Activated T-helper 1 cell treated with anti-CD3 and anti-CD28 coated beads, Interleukin-12 subunit alpha, Interleukin-12 subunit beta, Interleukin-2, Interleukin-4 antibody, amounts not matched to agents 30 ng/mL and 10 ng/mL and 1 ng/mL, durations not matched to agents 14 hours and 24 hours and 36 hours (primary cell): ENCODE data around the gene CMPK2. TPM values are rescaled to one million over a fixed set of nuclear protein-coding genes. Genes with fewer than 3 reads are reported as not detected.
A peak's percentile ranks its signal among the peaks of the same experiment; 100 is the strongest.

ENCODE experiments used
- DNase-seq: peaks from one replicate; pipeline ENCODE4 v3.0.0; 2021; ENCODE audit warnings: low spot score
- H3K27ac Mint-ChIP-seq: one replicate; pipeline ENCODE4 v1.8.0; 2021; ENCODE audit warnings: mild to moderate bottlenecking, mixed read lengths
- H3K27me3 Mint-ChIP-seq: one replicate; pipeline ENCODE4 v1.8.0; 2022; ENCODE audit warnings: mild to moderate bottlenecking, moderate library complexity, mixed read lengths; ENCODE audit not compliant: insufficient read depth
- H3K36me3 Mint-ChIP-seq: one replicate; pipeline ENCODE4 v1.8.0; 2021; ENCODE audit warnings: low read depth, mixed read lengths
- H3K4me1 Mint-ChIP-seq: one replicate; pipeline ENCODE4 v1.8.0; 2021; ENCODE audit warnings: low read depth, mixed read lengths
- H3K4me3 Mint-ChIP-seq: one replicate; pipeline ENCODE4 v1.8.0; 2021; ENCODE audit warnings: mild to moderate bottlenecking, moderate library complexity, mixed read lengths
- H3K9me3 Mint-ChIP-seq: one replicate; pipeline ENCODE4 v1.8.0; 2021; ENCODE audit warnings: mixed read lengths
- intact Hi-C: fragments of 100-400 bp; cut with micrococcal nuclease; formaldehyde crosslinking; loops from one replicate; pipeline ENCODE4 v1.15.1; 2024
- total RNA-seq: library from RNA; stranded (reverse); gene quantifications from 2 replicates; pipeline ENCODE4 v1.2.3, GENCODE V29; 2022

Gene CMPK2
- total RNA-seq, 1 donor from 2014 or later, result 4.1 TPM

- peaks cover 57% of the 10 kb centered on the region for H3K36me3 Mint-ChIP-seq
Observed at GRCh38 chr2:6896930-6897759, 31.4 kb upstream of the CMPK2 start.

GRCh38 chr2:6893876-6894482, 28.3 kb upstream of the CMPK2 start:
- Mint-ChIP-seq H3K4me1 (peaks cover 9% of the 10 kb centered on the region), H3K4me3 (no peak overlapping the region), H3K27me3 (no peaks in the 10 kb centered on the region)

More at GRCh38 chr2:6896930-6897759, 31.4 kb upstream of the CMPK2 start:
- Mint-ChIP-seq H3K4me1 (peaks cover 9% of the 10 kb centered on the region), H3K9me3 (peaks cover 8% of the 10 kb centered on the region), H3K27ac (peak overlapping the region; percentile 53), H3K4me3 (no peak overlapping the region), H3K27me3 (no peaks in the 10 kb centered on the region)
- no peak for DNase-seq
- intact Hi-C loops, result loop anchor here (1.0 kb wide), 6 partner anchors 12 to 187 kb away; partner anchors contain the start of genes RNF144A and RSAD2

GRCh38 chr2:6888724-6889123, 23.0 kb upstream of the CMPK2 start:
- Mint-ChIP-seq H3K4me1 (peaks cover 6% of the 10 kb centered on the region), H3K9me3 (no peaks in the 10 kb centered on the region), H3K27me3 (no peaks in the 10 kb centered on the region), H3K4me3 (no peak overlapping the region), H3K27ac (no peak overlapping the region), H3K36me3 (peaks cover 48% of the 10 kb centered on the region)
- intact Hi-C loops, result no loop called here
- no peak for DNase-seq

More at GRCh38 chr2:6893876-6894482, 28.3 kb upstream of the CMPK2 start:
- DNase-seq, result no peak
- intact Hi-C loops, result no loop called here
- Mint-ChIP-seq H3K9me3 (no peaks in the 10 kb centered on the region), H3K36me3 (peaks cover 41% of the 10 kb centered on the region), H3K27ac (peak overlapping the region; percentile 20)

DNA sequence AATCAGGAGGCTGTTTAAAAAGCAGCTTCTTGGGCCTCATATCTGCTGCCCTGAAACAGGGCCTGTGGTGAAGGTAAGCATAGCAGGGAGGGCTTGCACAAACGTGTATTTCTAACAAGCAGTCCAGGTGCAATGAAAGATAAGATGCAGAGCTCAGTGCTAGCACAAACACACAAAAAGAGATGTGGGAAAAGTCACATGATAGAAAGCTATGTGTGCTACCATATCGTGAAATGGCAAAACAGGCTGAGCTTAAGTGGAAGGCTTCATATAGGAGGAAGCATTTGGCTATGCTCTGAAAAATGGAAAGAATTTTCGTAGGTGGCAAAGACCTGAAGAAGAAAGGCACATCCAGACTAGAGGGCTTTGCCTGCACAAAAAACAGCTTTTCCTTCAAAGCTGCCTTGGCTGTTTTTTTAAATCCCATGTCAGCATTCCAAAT, 22.1 kb upstream of the CMPK2 start:
- Mint-ChIP-seq H3K27me3 (no peaks in the 10 kb centered on the region), H3K27ac (no peak overlapping the region), H3K36me3 (peaks cover 45% of the 10 kb centered on the region), H3K4me3 (no peak overlapping the region), H3K4me1 (peaks cover 6% of the 10 kb centered on the region), H3K9me3 (no peaks in the 10 kb centered on the region)
- no peak for DNase-seq
- intact Hi-C loops, result no loop called here

GRCh38 chr2:6885968-6886367, 20.3 kb upstream of the CMPK2 start:
- Mint-ChIP-seq H3K4me3 (no peak overlapping the region), H3K4me1 (peaks cover 24% of the 10 kb centered on the region), H3K9me3 (no peaks in the 10 kb centered on the region), H3K27me3 (no peaks in the 10 kb centered on the region), H3K27ac (no peak overlapping the region), H3K36me3 (peaks cover 47% of the 10 kb centered on the region)
- DNase-seq, result no peak
- intact Hi-C loops, result no loop called here

GRCh38 chr2:6885551-6885950, 19.8 kb upstream of the CMPK2 start:
- Mint-ChIP-seq H3K36me3 (peaks cover 47% of the 10 kb centered on the region), H3K9me3 (no peaks in the 10 kb centered on the region), H3K27ac (no peak overlapping the region), H3K27me3 (no peaks in the 10 kb centered on the region), H3K4me3 (no peak overlapping the region), H3K4me1 (peaks cover 28% of the 10 kb centered on the region)
- intact Hi-C loops, result no loop called here
- DNase-seq, result no peak

- DNase-seq, result no peak
- no peaks in the 10 kb centered on the region for H3K27me3 Mint-ChIP-seq
- H3K4me1 Mint-ChIP-seq, result peaks cover 46% of the 10 kb centered on the region
- peaks cover 35% of the 10 kb centered on the region for H3K36me3 Mint-ChIP-seq
- H3K27ac Mint-ChIP-seq, result no peak overlapping the region
- H3K9me3 Mint-ChIP-seq, result no peaks in the 10 kb centered on the region
- intact Hi-C loops, result no loop called here
- no peak overlapping the region for H3K4me3 Mint-ChIP-seq
Observed at GRCh38 chr2:6883448-6884122, 17.9 kb upstream of the CMPK2 start.

- intact Hi-C loops, result no loop called here
- Mint-ChIP-seq H3K4me1 (peaks cover 65% of the 10 kb centered on the region), H3K9me3 (no peaks in the 10 kb centered on the region), H3K36me3 (peaks cover 26% of the 10 kb centered on the region), H3K27ac (no peak overlapping the region), H3K27me3 (no peaks in the 10 kb centered on the region), H3K4me3 (peak overlapping the region; percentile 82)
- DNase-seq, result no peak
Observed at GRCh38 chr2:6881516-6881915, 15.8 kb upstream of the CMPK2 start.

GRCh38 chr2:6881046-6881445, 15.3 kb upstream of the CMPK2 start:
- peak overlapping the region; percentile 72 for H3K27ac Mint-ChIP-seq
- peaks cover 70% of the 10 kb centered on the region for H3K4me1 Mint-ChIP-seq

DNA sequence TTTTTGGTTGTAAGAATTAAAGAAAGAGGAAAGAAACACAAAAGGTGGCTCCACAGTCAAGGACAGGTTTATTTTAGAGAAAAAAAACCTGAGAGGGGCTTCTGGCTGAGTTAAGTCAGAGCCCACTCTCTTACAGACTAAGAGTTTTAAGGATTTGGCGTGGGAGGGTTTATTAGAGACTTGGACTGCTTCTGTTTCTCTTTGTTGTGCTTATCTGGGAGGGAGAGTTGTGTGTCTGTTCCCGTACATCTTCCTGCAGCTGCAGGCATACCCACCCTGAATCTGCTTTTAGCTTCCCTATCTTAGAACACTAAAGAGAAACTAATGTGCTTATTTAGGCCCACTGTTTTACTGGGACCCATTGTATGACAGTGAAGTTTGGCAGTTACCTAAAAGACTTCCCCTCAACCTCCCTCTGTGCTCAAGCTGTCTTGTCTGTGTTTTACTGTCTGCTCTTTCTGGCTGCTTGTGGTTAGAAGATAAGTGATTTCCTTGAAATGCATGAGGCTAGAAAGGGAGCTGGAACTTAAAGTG, 14.6 kb upstream of the CMPK2 start:
- DNase-seq, result peak; percentile 17
- intact Hi-C loops, result no loop called here
- H3K27me3 Mint-ChIP-seq, result no peaks in the 10 kb centered on the region
- peak overlapping the region; percentile 89 for H3K27ac Mint-ChIP-seq
- H3K4me3 Mint-ChIP-seq, result peak overlapping the region; percentile 85
- H3K4me1 Mint-ChIP-seq, result peaks cover 77% of the 10 kb centered on the region
- H3K36me3 Mint-ChIP-seq, result peaks cover 20% of the 10 kb centered on the region
- peaks cover 5% of the 10 kb centered on the region for H3K9me3 Mint-ChIP-seq

More at GRCh38 chr2:6881046-6881445, 15.3 kb upstream of the CMPK2 start:
- Mint-ChIP-seq H3K4me3 (peak overlapping the region; percentile 82), H3K9me3 (no peaks in the 10 kb centered on the region), H3K36me3 (peaks cover 23% of the 10 kb centered on the region), H3K27me3 (no peaks in the 10 kb centered on the region)
- intact Hi-C loops, result no loop called here
- DNase-seq, result no peak

DNA sequence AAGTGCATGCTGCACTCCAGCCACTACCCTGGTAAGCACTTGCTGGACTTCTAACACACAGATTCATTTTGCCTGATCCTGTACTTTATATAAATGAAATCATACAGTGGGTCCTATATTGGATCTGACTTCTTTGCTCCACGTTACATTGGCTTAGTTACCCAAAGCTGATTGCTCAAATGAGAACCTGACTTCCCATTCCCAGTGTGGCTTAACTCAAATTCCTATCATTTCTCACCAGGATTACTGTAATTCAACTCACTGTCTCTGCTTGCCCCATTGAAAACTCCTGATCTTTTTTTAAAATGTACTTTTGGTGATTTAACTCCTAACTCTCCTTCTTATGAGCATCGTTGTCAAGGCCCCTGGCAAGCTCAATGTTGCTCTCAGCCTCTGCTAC, 13.3 kb upstream of the CMPK2 start:
- Mint-ChIP-seq H3K27ac (peak overlapping the region; percentile 80), H3K9me3 (peaks cover 11% of the 10 kb centered on the region), H3K4me3 (peak overlapping the region; percentile 86), H3K27me3 (no peaks in the 10 kb centered on the region), H3K36me3 (peaks cover 13% of the 10 kb centered on the region), H3K4me1 (peaks cover 77% of the 10 kb centered on the region)
- no peak for DNase-seq
- intact Hi-C loops, result no loop called here

DNA sequence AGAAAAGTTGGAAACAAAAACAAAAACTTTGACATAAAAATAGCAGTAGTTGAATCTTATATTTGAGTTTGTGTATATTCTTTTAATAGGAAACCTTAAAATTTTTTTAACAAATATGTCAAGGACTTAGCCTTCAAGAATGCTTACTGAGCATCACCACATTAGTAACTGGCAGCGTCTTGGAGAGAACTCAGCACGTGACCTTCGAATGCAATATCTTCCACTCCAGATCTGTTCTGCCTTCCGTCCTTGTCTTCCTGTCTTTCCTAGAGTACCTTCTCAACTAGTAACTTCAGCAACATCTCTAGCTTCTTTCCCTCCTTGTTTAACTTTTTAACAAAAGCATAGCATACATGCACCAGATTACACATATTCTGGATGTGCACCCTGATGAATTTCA, 12.8 kb upstream of the CMPK2 start:
- Mint-ChIP-seq H3K4me3 (peak overlapping the region; percentile 86), H3K9me3 (peaks cover 14% of the 10 kb centered on the region), H3K27ac (peak overlapping the region; percentile 80), H3K36me3 (peaks cover 12% of the 10 kb centered on the region), H3K27me3 (no peaks in the 10 kb centered on the region), H3K4me1 (peaks cover 75% of the 10 kb centered on the region)
- intact Hi-C loops, result no loop called here
- DNase-seq, result no peak
